Chondrocyte (in vitro differentiated cells): ENCODE measurements around the gene ADAMTS14. TPM values are rescaled to one million over a fixed set of nuclear protein-coding genes. Genes with fewer than 3 reads are reported as not detected.
A peak's percentile ranks its signal among the peaks of the same experiment; 100 is the strongest.

Source experiments
- DNase-seq: peaks from one replicate; pipeline ENCODE4 v3.0.0; 2021; ENCODE audit warnings: mixed read lengths, low spot score
- H3K27ac Mint-ChIP-seq: one replicate; pipeline ENCODE4 v1.8.0; 2021; ENCODE audit warnings: mild to moderate bottlenecking, moderate library complexity, mixed read lengths; ENCODE audit not compliant: unreplicated experiment
- H3K27me3 Mint-ChIP-seq: 2 replicates; pipeline ENCODE4 v1.8.0; 2021; ENCODE audit warnings: low read depth, mixed read lengths
- H3K36me3 Mint-ChIP-seq: 2 replicates; pipeline ENCODE4 v1.8.0; 2021; ENCODE audit warnings: low read depth, mixed read lengths
- H3K4me1 Mint-ChIP-seq: 2 replicates; pipeline ENCODE4 v1.8.0; 2021; ENCODE audit warnings: low read depth, mild to moderate bottlenecking, mixed read lengths
- H3K4me3 Mint-ChIP-seq: one replicate; pipeline ENCODE4 v1.8.0; 2021; ENCODE audit warnings: mild to moderate bottlenecking, moderate library complexity, mixed read lengths; ENCODE audit not compliant: unreplicated experiment
- H3K9me3 Mint-ChIP-seq: 2 replicates; pipeline ENCODE4 v1.8.0; 2021; ENCODE audit warnings: low read depth, mixed read lengths
- total RNA-seq: library from RNA; stranded (reverse); gene quantifications from 3 replicates; pipeline ENCODE4 v1.2.1, GENCODE V29; 2021
- TF ChIP-seq, protein P1 (sequence below): fragments of 200-600 bp; sonication (generic); IDR thresholded peaks from 2 replicates; pipeline ENCODE4 v1.5.0; 2021; ENCODE audit warnings: antibody characterized with exemption, mild to moderate bottlenecking, moderate library complexity

Gene ADAMTS14
- total RNA-seq, 1 donor from 2014 or later = 7.7 TPM

- H3K27me3 Mint-ChIP-seq = peaks cover 3% of the 10 kb centered on the region
- no peak overlapping the region for H3K27ac Mint-ChIP-seq
- no peak overlapping the region for H3K4me3 Mint-ChIP-seq
- DNase-seq = peak; percentile 48
- no peaks in the 10 kb centered on the region for H3K9me3 Mint-ChIP-seq
- peaks cover 1% of the 10 kb centered on the region for H3K36me3 Mint-ChIP-seq
- H3K4me1 Mint-ChIP-seq = peaks cover 40% of the 10 kb centered on the region
- TF ChIP-seq, protein P1, sequence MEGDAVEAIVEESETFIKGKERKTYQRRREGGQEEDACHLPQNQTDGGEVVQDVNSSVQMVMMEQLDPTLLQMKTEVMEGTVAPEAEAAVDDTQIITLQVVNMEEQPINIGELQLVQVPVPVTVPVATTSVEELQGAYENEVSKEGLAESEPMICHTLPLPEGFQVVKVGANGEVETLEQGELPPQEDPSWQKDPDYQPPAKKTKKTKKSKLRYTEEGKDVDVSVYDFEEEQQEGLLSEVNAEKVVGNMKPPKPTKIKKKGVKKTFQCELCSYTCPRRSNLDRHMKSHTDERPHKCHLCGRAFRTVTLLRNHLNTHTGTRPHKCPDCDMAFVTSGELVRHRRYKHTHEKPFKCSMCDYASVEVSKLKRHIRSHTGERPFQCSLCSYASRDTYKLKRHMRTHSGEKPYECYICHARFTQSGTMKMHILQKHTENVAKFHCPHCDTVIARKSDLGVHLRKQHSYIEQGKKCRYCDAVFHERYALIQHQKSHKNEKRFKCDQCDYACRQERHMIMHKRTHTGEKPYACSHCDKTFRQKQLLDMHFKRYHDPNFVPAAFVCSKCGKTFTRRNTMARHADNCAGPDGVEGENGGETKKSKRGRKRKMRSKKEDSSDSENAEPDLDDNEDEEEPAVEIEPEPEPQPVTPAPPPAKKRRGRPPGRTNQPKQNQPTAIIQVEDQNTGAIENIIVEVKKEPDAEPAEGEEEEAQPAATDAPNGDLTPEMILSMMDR = no peak
Observed at GRCh38 chr10:70669732-70670317, 2.5 kb upstream of the ADAMTS14 start.

GRCh38 chr10:70671619-70672164 is 614 bp upstream of the ADAMTS14 start:
- no peaks in the 10 kb centered on the region for H3K9me3 Mint-ChIP-seq
- peak overlapping the region; percentile 22 for H3K27ac Mint-ChIP-seq
- TF ChIP-seq, protein P1 = peak; percentile 46
- peaks cover 3% of the 10 kb centered on the region for H3K27me3 Mint-ChIP-seq
- peaks cover 42% of the 10 kb centered on the region for H3K4me1 Mint-ChIP-seq
- H3K36me3 Mint-ChIP-seq = peaks cover 1% of the 10 kb centered on the region
- H3K4me3 Mint-ChIP-seq = peak overlapping the region; percentile 63
- DNase-seq = no peak

- H3K4me3 Mint-ChIP-seq = peak overlapping the region; percentile 86
- peaks cover 1% of the 10 kb centered on the region for H3K36me3 Mint-ChIP-seq
- TF ChIP-seq, protein P1 = no peak
- peak; percentile 79 for DNase-seq
- no peaks in the 10 kb centered on the region for H3K9me3 Mint-ChIP-seq
- peak overlapping the region; percentile 90 for H3K27ac Mint-ChIP-seq
- peaks cover 3% of the 10 kb centered on the region for H3K27me3 Mint-ChIP-seq
- H3K4me1 Mint-ChIP-seq = peaks cover 47% of the 10 kb centered on the region
Observed at GRCh38 chr10:70673043-70673928, 980 bp downstream of the ADAMTS14 start.

- peaks cover 3% of the 10 kb centered on the region for H3K27me3 Mint-ChIP-seq
- TF ChIP-seq, protein P1 = no peak
- H3K27ac Mint-ChIP-seq = peak overlapping the region; percentile 90
- H3K36me3 Mint-ChIP-seq = peaks cover 1% of the 10 kb centered on the region
- H3K4me1 Mint-ChIP-seq = peaks cover 44% of the 10 kb centered on the region
- peak overlapping the region; percentile 86 for H3K4me3 Mint-ChIP-seq
- peak; percentile 38 for DNase-seq
- H3K9me3 Mint-ChIP-seq = no peaks in the 10 kb centered on the region
Observed at GRCh38 chr10:70673929-70674559, 1.7 kb downstream of the ADAMTS14 start.
